Loucy (cell line): Measurements from ENCODE around the gene EFNA4.

Experiments
- CTCF ChIP-seq: fragments of 200-600 bp; sonication (generic); conservative IDR thresholded peaks from 2 replicates; pipeline ENCODE4 v1.5.1; 2014; ENCODE audit warnings: mild to moderate bottlenecking, antibody characterized with exemption, low read length
- EZH2phosphoT487 ChIP-seq: fragments of 200-600 bp; IDR thresholded peaks from 2 replicates; pipeline ENCODE4 v1.6.1; 2018; ENCODE audit warnings: antibody characterized with exemption, mild to moderate bottlenecking, moderate library complexity, borderline replicate concordance

DNA sequence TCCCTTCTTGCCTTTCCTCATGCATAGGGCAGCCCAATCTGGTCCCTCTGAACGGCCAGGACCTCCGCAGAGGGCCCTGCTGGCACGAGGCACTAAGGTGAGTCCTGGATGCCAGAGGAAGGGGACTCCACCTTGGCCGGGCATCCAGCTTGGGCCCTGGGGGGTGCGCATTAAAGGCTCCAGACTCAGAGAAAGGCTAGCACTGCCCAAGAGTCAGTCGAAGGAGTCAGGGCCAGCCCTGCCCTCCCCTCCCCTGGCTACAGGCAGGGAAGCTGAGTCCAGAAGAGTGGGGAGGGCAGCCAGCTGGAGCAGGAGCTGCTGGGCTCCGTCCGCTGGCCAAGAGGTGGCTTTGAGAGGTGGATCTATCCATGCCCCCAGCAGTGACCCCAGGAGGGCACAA, 2.8 kb upstream of the EFNA4 start:
- TF ChIP-seq CTCF = no peak
- TF ChIP-seq EZH2phosphoT487 = no peak
